ES-I3 (cell line): ENCODE measurements around the gene CEP72.
"Not testable (repeated sequence)": the region's sequence is repeated elsewhere in the genome, so short reads cannot be mapped to it uniquely, and the experiment has no call there.

Experiments
- H3K36me3 ChIP-seq: 2 replicates; pipeline ENCODE4 v1.6.1; 2013; ENCODE audit warnings: mild to moderate bottlenecking, low read length, control low read depth, moderate library complexity; ENCODE audit not compliant: insufficient read depth
- H3K4me1 ChIP-seq: 2 replicates; pipeline ENCODE4 v1.6.1; 2013; ENCODE audit warnings: mild to moderate bottlenecking, control low read depth, low read length; ENCODE audit not compliant: insufficient read depth
- H3K9ac ChIP-seq: 2 replicates; pipeline ENCODE4 v1.6.1; 2013; ENCODE audit warnings: low read depth, mild to moderate bottlenecking, low read length, moderate library complexity
- H3K9me3 ChIP-seq: 2 replicates; pipeline ENCODE4 v1.6.1; 2013; ENCODE audit warnings: mild to moderate bottlenecking, low read length, moderate library complexity; ENCODE audit not compliant: control insufficient read depth, insufficient read depth

Gene CEP72

DNA sequence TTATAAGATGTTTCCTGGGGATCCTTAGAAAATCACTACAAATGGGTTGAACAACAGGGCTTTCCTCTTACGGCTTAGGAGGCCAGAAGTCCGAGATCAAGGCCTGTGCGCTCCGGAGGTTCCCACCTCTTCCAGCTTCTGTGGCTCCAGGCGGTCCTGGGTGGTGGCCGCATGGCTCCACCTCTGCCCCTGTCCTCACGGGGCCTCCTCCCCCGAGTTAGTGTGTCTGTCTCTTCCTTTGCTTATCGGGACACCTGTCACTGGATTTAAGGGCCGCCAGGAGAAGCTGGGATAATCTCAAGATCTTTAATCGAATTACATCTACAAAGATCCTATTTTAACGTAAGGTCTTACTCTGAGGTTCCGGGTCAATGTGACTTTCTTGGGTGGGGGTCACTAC lies 83.3 kb downstream of the CEP72 start:
- not testable (repeated sequence) for H3K36me3 ChIP-seq, H3K9ac ChIP-seq, H3K9me3 ChIP-seq, H3K4me1 ChIP-seq

DNA sequence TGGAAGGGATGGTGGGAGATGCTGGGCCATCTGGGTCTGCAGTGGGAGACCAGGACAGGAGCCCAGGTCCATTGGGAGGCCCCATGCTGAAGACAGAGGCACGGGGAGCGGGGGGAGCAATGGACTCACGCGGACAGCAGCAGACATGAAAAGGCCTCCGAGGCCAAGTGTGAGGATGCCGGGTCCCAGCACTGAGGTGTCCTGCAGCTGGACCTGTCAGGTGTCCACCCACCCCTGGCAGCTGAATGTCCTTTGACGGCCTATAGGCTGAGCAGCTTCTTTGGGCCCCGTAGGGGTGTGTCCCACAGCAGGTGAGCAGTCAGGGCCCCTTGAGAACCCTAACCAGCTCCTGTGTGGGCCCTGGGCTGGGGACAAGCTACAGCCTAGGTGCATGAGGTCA lies 84.1 kb downstream of the CEP72 start:
- not testable (repeated sequence) for H3K9me3 ChIP-seq, H3K9ac ChIP-seq, H3K4me1 ChIP-seq, H3K36me3 ChIP-seq

GRCh38 chr5:696753-697702 lies 84.9 kb downstream of the CEP72 start:
- H3K4me1 ChIP-seq, H3K9me3 ChIP-seq, H3K9ac ChIP-seq, H3K36me3 ChIP-seq: not testable (repeated sequence)
